Kidney capillary endothelial cell (primary cell): ENCODE measurements around the gene TMPRSS6.
A peak's percentile ranks its signal among the peaks of the same experiment; 100 is the strongest.

Source experiments
- DNase-seq: peaks from one replicate; pipeline ENCODE4 v3.0.0-alpha.2; 2018; ENCODE audit warnings: low spot score

Gene TMPRSS6

GRCh38 chr22:37140686-37141323, 31.3 kb upstream of the TMPRSS6 start:
- no peak for DNase-seq

GRCh38 chr22:37139762-37140161, 30.2 kb upstream of the TMPRSS6 start:
- no peak for DNase-seq

GRCh38 chr22:37138849-37139561, 29.5 kb upstream of the TMPRSS6 start:
- DNase-seq: no peak

- no peak for DNase-seq
These were observed 28.6 kb upstream of the TMPRSS6 start for GRCh38 chr22:37137903-37138665.

GRCh38 chr22:37137131-37137530, 27.6 kb upstream of the TMPRSS6 start:
- DNase-seq: no peak

- DNase-seq: no peak
These were observed 25.5 kb upstream of the TMPRSS6 start for GRCh38 chr22:37135023-37135422.

GRCh38 chr22:37133304-37134018, 23.9 kb upstream of the TMPRSS6 start:
- DNase-seq: no peak

- DNase-seq: no peak
These were observed 23.3 kb upstream of the TMPRSS6 start for GRCh38 chr22:37132773-37133172.

- DNase-seq: no peak
These were observed 20.4 kb upstream of the TMPRSS6 start for GRCh38 chr22:37129866-37130441.

GRCh38 chr22:37128555-37129281, 19.2 kb upstream of the TMPRSS6 start:
- no peak for DNase-seq

- DNase-seq: no peak
These were observed 17.9 kb upstream of the TMPRSS6 start for GRCh38 chr22:37127350-37127878.

- DNase-seq: no peak
These were observed 17.4 kb upstream of the TMPRSS6 start for GRCh38 chr22:37126882-37127281.

- no peak for DNase-seq
These were observed 16.9 kb upstream of the TMPRSS6 start for GRCh38 chr22:37126383-37126782.

- no peak for DNase-seq
These were observed 14.1 kb upstream of the TMPRSS6 start for GRCh38 chr22:37123649-37124048.

GRCh38 chr22:37122598-37123180, 13.2 kb upstream of the TMPRSS6 start:
- DNase-seq: no peak

- peak; percentile 30 for DNase-seq
These were observed 12.5 kb upstream of the TMPRSS6 start for GRCh38 chr22:37121887-37122591.

- no peak for DNase-seq
These were observed 11.2 kb upstream of the TMPRSS6 start for GRCh38 chr22:37120569-37121340.

- no peak for DNase-seq
These were observed 10.4 kb upstream of the TMPRSS6 start for GRCh38 chr22:37119872-37120271.

GRCh38 chr22:37118083-37118482, 8.6 kb upstream of the TMPRSS6 start:
- no peak for DNase-seq
